GM19351 (cell line): ENCODE data around the gene TTC3.
A peak's percentile ranks its signal among the peaks of the same experiment; 100 is the strongest.
"Not testable (repeated sequence)": the region's sequence is repeated elsewhere in the genome, so short reads cannot be mapped to it uniquely, and the experiment has no call there.

ENCODE experiments used
- ATAC-seq: cut with Tn5 transposase; IDR thresholded peaks from one replicate; pipeline ENCODE4 v1.9.1; 2021; ENCODE audit warnings: mild to moderate bottlenecking, moderate library complexity; ENCODE audit not compliant: unreplicated experiment

The TTC3 gene

DNA sequence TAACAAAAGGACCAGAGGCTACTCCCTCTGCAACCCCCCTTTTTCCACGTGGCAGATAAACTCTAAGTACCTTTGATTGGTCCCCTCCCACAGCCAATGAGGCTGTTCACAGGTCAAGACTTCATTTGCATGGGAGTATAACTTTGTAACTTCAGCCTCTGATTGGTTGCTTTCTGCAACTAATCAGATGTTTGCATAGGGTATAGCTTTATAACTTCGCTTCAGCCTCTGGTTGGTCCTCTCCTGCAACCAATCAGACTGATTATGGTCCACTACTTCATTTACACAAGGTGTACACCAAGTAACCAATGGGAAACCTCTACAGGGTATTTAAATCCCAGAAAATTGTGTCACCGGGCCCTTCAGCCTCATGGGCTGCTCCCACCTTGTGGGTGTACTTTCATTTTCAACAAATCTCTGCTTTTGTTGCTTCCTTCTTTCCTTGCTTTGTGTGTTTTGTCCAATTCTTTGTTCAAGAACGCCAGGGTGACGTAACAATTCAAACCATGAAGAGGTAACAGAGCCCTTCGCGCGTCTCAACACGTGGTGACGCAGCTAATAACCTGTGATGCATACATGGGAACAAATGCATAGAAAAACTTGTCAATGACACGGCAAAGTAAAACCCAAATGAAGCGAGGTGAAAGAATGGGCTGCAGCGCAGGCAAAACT is 146.8 kb downstream of the TTC3 start:
- no peak for ATAC-seq

DNA sequence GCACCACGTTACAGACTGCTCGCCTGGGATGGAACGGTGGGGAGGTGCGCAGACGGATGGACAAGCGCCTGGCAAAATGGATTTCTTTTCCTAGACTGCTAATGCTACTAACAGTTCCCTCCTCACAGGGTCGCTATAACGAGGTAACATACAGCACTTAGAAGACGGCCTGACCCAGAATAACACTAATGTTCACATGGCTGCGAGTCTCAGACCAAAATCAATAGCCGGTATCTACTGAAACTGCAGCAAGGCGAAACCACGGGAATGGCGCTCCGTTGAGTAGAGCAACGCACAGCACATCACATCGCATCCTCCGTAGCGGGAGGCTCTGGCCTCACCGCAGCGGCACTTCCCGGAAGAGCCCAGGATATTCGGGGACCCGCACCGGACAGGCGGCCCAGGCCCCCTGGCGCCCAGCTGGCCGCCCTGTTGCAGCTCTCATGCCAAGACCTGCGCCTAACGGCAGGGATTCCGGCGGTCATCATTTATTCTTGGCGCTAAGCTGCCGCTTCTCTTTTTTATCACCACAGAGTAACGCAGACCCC is 147.5 kb downstream of the TTC3 start:
- ATAC-seq = peak; percentile 36

DNA sequence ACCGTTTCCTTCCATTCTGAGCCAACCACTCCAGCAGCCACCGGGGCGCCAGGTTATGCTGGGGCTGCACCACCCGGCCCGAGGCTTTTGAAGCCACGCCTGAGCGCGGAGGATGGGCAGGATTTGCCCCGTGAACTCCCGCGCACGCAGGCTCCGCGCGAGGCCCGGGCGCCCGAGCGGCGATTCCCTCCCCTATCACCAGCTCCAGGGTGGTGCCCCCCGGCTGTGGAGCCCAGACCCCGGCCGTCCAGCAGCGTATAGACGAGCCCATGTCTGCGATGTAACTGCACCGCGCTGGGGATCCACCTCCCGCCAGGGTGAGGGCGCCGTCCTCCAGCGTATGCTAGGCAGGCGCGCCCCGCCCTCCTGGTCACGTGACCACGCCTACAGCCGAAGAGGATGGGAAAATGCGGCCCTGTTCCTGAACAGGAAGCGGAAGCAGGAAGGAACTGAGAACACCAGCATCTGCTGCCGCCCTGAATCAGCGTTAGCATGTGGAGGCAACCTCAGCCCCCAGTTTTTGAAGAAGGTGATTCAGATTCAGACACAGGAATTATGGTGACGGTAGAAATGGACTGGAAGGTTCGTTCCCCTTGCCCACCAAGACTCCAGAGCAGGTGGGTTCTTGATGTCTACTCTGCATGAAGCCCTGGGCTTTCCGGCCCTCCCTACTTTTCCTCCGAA is 148.1 kb downstream of the TTC3 start:
- ATAC-seq = peak; percentile 85

DNA sequence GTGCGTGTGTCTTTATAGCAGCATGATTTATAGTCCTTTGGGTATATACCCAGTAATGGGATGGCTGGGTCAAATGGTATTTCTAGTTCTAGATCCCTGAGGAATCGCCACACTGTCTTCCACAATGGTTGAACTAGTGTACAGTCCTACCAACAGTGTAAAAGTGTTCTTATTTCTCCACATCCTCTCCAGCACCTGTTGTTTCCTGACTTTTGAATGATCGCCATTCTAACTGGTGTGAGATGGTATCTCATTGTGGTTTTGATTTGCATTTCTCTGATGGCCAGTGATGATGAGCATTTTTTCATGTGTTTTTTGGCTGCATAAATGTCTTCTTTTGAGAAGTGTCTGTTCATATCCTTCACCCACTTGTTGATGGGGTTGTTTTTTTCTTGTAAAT is 149.2 kb downstream of the TTC3 start:
- not testable (repeated sequence) for ATAC-seq

DNA sequence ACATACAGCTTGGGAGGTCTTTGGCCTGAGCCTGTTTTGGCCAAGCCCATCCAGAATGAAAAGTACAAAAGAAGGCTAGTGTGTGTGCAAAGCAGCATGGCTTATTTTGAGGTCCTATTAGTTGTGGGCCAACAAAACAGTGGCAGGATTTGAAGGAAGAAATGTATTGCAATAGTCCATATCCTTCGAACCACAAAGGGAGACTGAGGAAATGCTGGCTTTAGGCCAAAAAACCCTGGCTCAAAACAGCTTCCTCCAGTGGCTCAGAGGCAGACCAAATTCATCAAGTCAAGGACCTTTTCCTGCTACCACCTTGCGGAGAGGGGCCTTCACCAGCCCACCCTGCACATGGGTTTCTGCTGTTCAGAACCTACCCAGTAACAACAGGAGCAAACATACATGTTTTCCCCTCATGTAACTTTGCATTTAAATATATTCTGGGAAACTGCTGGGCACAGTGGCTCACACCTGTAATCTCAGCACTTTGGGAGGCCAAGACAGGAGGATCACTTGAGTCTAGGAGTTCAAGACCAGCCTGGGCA is 150.8 kb downstream of the TTC3 start:
- ATAC-seq = no peak

DNA sequence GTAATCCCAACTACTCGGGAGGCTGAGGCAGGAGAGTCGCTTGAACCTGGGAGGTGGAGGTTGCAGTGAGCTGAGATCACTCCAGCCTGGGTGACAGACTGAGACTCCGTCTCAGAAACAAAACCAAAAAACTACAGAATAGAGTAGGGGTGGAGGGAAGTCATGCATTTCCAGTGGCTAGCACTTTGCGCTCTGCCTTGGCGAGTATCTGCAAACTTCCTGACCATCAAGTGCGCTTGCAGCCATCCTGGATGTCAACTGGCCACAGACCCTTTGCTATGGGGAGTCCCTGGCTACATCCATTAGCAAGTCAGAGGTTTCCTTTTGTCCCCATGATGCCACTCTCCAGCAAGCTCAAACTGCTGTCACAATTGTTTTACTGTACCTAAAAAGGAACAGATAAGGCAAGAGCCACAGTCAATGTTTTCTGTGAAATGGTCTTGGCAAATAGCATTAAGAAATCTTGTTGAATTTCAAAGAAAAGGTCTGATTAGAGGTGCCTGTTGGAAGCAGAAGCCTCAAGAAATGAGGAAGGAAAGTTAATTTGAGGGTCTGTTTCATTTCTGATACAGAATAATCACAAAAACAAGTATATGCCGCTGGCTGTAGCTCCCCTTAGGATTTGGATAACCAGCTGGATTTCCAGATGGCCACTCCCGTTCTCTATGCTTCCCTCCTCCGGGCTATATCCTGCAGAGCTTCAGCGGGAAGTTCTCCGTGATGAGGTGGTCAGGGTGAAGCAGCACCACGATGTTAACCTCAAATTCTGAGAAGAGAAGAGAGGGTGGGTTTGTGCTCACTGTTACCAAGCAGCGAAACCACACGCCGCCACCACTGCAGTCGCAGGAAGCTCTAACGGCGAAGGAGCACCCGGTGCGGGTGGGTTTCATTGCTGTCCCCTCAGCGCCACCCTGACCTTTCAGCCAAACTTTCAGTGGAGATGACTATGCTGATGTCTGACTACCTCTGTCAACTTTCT is 152.1 kb downstream of the TTC3 start:
- ATAC-seq = no peak

DNA sequence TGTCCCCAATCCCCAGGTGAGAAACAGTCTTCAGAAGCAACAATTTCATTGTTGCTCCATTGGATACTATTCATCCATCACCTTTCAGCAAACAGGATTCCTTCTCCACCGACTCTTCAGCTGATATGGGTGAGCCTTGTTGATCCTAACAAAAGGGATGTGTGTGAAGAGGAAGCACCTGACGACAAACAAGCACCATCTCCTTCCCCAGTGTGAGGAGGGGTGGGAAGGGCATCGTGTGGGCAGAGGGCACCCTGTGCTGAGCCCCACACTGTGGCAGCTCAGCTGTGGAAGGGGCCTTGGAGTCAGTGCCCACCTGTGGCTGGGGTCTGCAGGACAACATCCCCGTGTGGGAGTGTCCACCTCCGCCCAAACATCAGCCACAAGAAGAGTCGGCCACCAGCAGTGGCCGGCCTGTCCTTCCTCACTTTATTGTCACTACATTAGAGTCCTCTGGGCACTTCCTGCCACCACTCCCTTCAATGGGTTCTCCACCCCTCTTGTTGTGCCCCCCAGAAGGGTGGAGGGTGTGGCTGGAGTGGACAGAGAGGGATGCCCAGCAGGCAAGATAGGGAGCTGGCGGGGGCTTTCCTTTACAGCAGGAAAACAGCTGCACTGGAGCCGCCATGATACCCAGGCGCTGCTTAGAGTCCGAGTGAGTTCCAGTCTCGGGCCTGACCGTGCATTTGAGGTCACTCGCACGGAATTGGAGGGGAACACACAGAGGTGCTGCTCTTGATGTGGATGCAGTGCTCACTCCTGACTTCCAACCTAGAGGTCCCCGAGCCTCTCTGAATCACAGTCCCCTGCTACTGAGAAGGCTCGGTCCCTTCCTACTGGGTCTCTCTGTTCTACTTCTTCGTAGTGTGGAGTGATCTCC is 153.2 kb downstream of the TTC3 start:
- no peak for ATAC-seq

DNA sequence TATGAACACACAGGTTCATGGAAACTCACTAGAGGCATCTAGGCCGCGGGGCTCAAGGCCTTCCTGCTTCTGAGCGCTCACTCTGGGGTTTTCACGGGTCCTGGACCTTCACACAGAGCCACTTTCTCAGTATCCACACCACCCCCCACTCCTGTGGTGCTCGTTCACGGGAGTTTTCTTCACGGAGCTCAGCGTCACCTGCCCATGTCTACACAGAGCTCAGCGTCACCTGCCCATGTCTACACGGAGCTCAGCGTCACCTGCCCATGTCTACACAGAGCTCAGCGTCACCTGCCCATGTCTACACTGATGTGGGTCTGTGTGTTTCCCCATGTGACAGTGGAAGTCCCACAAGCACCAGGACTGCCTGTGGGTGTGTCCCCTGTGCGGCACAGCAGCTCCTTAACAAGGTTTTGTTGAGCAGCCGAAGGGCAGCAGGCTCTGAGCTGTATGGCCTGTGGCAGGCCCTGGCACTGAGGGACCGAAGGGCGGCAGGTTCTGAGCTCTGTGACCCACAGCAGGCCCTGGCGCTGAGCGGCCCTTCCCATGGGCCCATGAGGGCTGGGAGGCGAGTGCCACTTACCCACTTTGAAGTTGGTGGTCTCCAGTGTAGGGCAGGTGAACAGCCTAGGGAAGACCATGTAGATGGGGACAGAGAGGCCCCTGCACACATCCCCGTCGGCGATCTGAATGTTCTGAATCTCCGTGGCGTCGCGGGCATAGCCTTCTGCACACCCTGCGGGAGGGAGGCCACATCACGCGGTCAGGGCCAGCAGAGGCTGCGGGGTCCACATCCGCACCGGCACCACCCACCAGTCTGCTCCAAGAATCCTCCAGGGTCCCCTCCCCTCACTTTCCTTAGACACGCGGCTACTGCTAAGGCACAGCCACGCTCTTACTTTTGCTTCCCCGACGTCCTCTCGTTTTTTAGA is 154.3 kb downstream of the TTC3 start:
- ATAC-seq = no peak

DNA sequence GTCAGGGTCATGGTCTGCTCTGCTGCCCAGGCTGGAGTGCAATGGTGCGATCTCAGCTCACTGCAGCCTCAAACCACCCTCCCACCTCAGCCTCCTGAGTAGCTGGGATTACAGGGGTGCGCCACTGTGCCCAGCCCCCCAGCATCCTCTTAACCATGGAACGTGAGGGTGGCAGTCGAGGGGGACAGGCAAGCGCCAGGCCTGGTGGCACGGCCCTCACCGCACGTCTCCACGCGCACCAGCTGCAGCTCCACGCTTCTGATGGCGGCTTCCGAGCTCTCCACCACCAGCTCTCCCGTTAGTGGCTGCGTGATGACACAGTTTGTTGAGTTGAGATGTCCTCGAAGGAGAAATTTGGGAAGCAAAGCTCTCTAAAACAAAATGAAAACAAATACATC is 154.9 kb downstream of the TTC3 start:
- ATAC-seq = no peak

DNA sequence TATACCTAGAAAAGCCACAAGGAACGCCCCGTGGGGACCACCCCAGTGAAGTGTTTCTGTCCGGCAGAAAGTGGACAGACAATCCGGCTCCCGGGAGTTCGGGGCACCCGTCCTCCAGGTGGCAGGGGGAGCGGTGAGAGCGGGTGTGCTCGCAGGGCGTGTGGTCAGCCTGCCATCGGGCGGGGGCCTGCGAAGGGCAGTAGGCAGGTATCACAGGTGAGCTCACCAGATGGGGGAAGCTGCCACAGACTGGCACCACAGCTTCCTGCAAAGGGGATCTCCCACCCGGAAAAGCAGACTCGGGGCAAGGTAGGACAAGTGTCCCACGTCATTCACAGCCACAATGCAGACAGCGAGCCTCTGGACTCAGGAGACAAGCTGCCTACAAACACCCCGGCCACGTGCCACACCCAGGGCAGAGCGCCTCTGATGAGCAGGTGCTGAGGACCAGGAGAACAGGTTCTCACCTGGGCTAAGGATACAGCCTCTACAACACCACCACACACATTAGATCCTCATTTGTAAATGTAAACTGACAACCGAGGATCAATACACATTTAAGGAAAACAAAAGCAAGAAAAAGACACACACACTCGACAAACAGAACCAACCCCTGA is 157.7 kb downstream of the TTC3 start:
- no peak for ATAC-seq

DNA sequence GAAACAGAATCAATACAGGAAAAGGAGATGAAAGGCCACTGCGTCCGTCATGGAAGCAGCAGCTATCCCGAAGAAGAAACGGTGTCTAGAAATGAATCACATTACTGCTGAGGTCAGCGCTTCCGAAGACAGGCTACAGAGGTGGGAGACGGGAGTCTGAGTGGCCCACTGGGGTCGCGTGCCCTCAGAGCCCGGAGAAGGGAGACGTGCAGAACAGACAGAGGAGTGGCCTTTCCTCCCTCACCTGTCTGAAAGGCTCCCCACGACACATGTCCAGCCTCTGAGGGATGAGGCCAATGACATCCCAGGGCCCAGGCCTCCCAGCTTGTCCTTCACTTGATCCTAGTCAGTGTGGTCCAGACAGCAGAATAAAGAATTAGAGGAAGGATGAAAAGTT is 158.2 kb downstream of the TTC3 start:
- no peak for ATAC-seq

DNA sequence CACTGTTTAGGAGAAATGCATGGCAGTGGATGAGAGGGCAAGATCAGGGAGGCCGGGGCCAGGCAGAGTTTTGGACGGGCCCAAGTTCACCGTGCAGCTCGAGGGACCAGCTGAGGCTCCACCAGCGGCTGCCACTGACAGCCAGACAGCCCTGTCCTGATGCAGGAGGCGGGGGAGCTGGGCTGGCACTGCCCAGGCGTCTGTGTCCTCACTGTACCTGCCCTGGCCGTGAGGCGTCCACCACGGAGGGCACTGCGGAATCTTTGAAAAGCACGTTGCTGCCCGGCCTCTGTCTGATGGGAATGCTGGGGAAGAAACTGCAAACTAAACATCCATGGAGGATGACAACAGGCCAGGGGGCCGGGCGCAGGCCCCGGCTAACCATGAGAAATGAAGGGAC is 158.6 kb downstream of the TTC3 start:
- no peak for ATAC-seq

DNA sequence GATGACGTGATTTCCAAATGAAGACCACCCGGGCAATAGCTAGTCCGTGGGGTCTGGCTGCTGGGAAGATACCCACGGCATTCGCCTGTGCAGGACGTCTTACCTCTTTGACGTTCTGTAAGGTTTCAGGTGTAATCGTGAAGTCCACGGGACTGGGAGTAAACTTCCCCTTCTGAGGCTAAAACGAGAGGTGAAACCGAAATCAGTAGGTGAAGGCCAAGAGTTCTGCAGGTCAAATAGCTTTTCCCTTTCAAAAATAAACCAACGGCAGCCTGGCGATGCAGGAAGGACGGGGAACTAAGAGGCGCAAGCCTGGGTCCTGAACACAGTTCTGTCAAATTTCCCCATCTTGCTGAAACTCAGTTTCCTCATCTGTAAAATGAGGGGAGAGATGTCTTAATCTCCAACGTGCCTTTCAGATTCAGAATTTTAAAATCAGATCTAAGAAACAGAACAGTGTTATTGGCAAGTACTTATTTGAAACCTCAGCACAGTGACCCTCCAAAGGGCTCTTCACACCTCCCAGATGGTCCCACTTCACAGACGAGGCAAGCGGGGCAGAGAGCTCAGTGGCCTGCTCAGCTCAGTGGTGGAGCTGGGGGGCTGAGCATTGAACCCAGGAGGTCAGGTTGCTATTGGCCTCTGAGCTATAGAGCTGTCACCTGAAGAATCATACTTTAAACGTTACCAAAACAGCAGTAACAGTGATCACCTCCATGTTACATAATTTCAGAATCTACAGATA is 159.4 kb downstream of the TTC3 start:
- ATAC-seq = peak; percentile 88

DNA sequence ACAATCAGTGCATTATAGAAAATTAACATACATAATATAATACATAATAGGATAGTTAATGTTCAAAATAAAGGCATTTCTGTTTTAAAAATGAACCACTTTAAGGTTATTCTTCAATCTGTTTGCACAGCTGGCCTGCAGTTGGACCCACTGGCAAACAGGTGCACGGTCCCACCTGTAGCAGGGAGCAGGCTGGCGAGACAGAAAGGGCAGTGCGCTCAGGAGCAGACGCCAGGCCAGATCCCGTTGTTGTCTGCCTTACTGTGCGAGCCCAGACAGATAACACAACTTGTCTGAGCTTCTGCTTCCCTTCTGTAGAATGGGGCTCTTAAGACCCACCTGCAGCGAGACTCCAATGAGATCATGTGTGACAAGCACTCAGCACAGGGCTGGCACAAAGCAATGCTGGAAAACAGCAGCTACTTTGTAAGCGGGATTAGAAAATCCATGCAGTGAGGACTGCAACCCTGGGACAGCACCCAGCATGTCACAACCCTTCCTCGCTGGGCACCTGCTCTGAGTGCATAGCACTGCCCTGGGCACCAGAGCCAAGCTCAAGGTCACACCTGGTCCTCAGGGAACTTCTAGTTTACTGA is 160.6 kb downstream of the TTC3 start:
- no peak for ATAC-seq

DNA sequence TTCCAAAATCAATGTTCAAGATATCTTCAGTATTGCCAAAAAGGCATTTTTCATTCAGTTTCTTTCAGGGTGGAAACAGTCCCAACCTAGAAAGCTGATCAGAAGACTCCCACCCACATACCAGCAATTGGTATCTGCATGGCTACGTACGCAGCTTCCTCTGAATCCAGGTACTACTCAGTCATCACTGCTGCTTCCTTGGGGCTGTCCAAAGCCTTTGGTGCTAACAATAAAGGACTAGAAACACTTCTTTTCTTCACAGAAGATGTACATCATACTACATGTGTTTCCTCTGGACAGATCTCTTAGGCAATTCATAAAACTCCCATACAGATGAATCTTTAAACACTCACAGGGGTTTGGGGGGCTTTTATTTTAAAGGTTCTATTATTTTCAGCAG is 164.3 kb downstream of the TTC3 start:
- ATAC-seq = no peak

DNA sequence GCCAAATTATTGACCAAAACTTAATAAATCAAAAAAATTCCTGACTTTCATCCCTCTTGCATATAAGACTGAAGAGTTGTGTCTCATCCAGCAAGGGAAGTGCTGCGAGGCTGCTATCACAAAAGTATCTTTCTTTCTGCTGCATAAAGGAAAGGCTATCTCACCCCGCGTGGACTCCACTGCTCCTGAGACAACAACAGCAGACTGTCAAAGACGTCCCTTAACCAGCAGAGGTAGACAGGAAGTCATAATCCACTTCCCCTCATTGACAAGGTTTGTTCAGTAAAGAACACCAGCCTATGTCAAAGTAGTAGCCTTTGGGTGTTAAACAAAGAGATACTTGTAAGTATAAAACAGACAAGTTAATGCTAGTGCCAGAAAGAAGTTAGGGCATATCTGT is 164.7 kb downstream of the TTC3 start:
- no peak for ATAC-seq

DNA sequence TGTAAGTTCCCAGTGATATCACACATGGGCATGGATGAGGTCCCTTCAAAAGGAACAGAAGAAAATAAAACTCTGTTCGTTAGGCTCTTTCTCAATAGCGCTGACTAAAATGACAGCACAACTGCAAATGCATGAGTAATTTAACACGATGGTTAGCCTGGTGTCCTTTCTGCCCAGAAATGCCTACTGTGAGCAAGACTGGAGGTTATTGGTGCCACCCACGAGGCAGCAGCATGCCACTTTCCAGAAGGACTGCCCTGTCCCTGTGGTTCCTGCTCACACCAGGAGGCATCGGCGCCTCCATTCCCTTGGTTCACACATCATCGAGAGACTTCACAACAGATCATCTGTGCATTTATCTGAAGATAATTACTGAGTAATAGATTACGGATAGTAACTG is 167.9 kb downstream of the TTC3 start:
- no peak for ATAC-seq

DNA sequence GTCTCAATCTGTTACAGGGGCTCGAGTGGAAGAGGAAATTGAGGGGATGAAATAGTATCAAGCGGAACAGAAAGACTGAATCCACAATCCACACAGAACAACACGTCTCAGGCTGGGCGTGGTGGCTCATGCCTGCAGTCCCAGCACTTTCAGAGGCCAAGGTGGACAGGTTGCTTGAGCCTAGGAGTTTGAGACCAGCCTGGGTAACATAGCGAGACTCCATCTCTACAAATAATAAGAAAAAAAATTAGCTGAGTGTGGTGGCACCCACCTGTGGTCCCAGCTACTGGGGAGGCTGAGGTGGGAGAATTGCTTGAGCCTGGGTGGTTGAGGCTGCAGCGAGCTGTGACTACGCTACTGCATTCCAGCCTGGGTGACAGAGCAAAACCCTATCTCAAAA is 168.4 kb downstream of the TTC3 start:
- no peak for ATAC-seq
